Spinal cord (tissue), 10 donors: ENCODE measurements around the gene OR4F6. TPM values are rescaled to one million over a fixed set of nuclear protein-coding genes. Genes with fewer than 3 reads are reported as not detected.
A peak's percentile ranks its signal among the peaks of the same experiment; 100 is the strongest.

Experiments used
- DNase-seq, 6 donors: peaks; one replicate each; pipeline versions ENCODE4 v3.0.0 to v3.0.0-alpha.2; 2013 to 2015; ENCODE audit warnings: low spot score in 6 of 6, low read depth in 4 of 6
- H3K27ac ChIP-seq: one replicate; pipeline ENCODE4 v1.5.1; 2013; ENCODE audit warnings: low read depth, low read length, control low read depth
- H3K27me3 ChIP-seq: one replicate; pipeline ENCODE4 v1.6.1; 2013; ENCODE audit warnings: low read length; ENCODE audit not compliant: control insufficient read depth, insufficient read depth
- H3K36me3 ChIP-seq: one replicate; pipeline ENCODE4 v1.6.1; 2013; ENCODE audit warnings: low read length; ENCODE audit not compliant: control insufficient read depth, insufficient read depth
- H3K4me1 ChIP-seq: one replicate; pipeline ENCODE4 v1.6.1; 2013; ENCODE audit warnings: low read length; ENCODE audit not compliant: control insufficient read depth, insufficient read depth
- H3K4me3 ChIP-seq: one replicate; pipeline ENCODE4 v1.5.1; 2013; ENCODE audit warnings: low read depth, low read length, control low read depth
- H3K9me3 ChIP-seq: one replicate; pipeline ENCODE4 v1.6.1; 2013; ENCODE audit warnings: low read length; ENCODE audit not compliant: control insufficient read depth, insufficient read depth
- WGBS: methylation state at CpG from one replicate; pipeline ENCODE4 v1.1.5; 2013; ENCODE audit warnings: missing lambda C conversion rate; ENCODE audit not compliant: insufficient coverage; 5-methylcytosine and 5-hydroxymethylcytosine counted together
- polyA plus RNA-seq, 2 donors: library from polyadenylated mRNA; unstranded; fragments of 120-200 nt; gene quantifications; one replicate each; pipeline ENCODE4 v1.2.1, GENCODE V29; 2013; ENCODE audit not compliant: insufficient read length in 2 of 2
- small RNA-seq: library from RNA; depleted of rRNA; stranded (forward); fragments of <200 nt; gene quantifications from one replicate; pipeline ENCODE3, GENCODE V24; 2014; ENCODE audit warnings: low replicate concordance
- total RNA-seq, 2 donors: library from RNA; depleted of rRNA in 1 of 2; stranded (reverse); fragments of 120-200 nt in 1 of 2; fragments of >200 nt in 1 of 2; gene quantifications; one replicate each; pipeline versions ENCODE4 v1.2.3 to v1.2.4, GENCODE V29; 2013 to 2014
- donor health status: healthy.

The OR4F6 gene
- total and polyA plus RNA-seq, 4 donors, result not detected

DNA sequence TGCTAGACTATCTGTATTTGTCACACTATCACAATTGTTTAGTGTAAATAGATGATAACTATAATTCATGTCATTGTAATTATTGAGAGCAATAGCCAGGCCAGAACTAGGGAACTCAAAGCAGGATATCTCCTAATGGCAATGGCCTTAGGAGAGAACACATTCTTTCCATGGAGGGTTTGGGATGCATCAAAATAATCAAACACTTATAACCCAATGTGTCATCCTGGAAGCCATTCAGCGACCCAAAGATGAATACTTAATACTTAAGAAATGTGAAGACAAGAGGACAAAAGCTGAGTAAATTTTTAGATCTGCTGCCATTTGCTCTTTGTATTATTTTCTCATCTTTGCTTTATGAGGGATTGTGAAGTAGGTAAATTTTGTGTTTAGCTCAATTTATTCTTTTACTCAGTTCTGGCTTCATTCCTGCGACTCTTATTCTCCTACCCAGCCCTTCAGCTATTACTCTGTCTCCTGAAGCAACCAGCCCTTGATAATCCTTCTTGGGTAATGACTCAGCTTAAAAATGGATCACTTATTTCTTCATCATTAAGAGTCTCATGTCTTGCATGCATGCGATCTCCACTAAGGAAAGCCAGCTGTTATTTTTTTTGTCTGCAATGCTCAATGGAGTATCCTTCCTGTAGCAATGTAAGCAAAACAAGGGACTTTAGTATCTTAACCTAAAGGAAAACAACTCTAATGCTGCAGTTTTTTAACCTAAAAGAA lies 10.7 kb downstream of the OR4F6 start:
- Histone ChIP-seq H3K27me3 (peaks cover 2% of the 10 kb centered on the region), H3K9me3 (no peaks in the 10 kb centered on the region), H3K4me3 (no peak overlapping the region), H3K36me3 (no peaks in the 10 kb centered on the region), H3K4me1 (no peaks in the 10 kb centered on the region), H3K27ac (no peak overlapping the region)
- 43% methylated on average over 1 of the region's 3 CpGs for WGBS
- DNase-seq, result peak in 1 of 6 donors; percentile 10

DNA sequence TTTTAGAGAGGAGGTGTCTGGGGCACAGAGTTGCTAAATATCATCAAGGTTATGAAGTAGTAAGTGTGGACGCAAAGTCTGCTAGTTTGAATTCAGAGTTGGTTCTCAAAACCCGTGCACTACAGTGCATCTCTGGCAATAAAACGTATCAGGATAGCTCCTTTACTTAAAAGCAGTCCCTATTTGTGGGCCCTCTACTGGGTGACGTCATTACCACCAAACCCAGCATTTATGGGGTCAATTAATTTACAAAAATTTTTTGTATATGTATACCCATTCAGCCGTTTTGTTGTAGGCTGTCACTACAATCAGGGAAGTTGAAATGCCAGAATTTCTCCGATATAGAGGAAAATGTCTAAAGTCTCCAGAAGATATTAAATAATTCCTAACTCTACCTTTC lies 17.5 kb downstream of the OR4F6 start:
- Histone ChIP-seq H3K36me3 (no peaks in the 10 kb centered on the region), H3K4me1 (no peaks in the 10 kb centered on the region), H3K27me3 (peaks cover 1% of the 10 kb centered on the region), H3K27ac (no peak overlapping the region), H3K9me3 (no peaks in the 10 kb centered on the region), H3K4me3 (no peak overlapping the region)
- DNase-seq, result no peak
- WGBS, result 81% methylated on average over 2 of the region's 6 CpGs

DNA sequence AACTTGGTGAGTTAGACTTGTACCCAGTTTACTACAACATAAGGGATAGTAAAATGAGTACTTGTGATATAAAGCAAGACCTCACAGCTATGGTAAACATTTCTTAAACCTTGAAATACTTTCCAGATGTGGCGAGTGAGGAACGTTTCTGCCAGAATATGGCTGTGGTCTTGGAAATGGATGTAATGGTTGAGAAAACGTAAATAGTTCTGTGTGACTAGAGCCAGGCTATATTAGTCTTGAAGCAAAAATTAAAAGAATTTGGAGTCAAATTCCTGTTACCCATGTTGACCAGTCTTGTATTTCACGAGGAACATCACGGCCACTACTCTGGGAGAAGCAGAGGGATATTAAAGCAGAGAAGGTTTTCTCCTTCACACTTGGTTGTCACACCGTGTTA lies 23.9 kb downstream of the OR4F6 start:
- H3K4me1 ChIP-seq, result no peaks in the 10 kb centered on the region
- H3K9me3 ChIP-seq, result no peaks in the 10 kb centered on the region
- no peak overlapping the region for H3K27ac ChIP-seq
- no peak for DNase-seq
- H3K27me3 ChIP-seq, result no peaks in the 10 kb centered on the region
- H3K4me3 ChIP-seq, result no peak overlapping the region
- WGBS, result 77% methylated on average over 3 of the region's 6 CpGs
- no peaks in the 10 kb centered on the region for H3K36me3 ChIP-seq

DNA sequence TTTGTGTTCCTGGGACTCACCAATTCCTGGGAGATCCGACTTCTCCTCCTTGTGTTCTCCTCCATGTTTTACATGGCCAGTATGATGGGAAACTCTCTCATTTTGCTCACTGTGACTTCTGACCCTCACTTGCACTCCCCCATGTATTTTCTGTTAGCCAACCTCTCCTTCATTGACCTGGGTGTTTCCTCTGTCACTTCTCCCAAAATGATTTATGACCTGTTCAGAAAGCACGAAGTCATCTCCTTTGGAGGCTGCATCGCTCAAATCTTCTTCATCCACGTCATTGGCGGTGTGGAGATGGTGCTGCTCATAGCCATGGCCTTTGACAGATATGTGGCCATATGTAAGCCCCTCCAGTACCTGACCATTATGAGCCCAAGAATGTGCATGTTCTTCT lies 25.5 kb downstream of the OR4F6 start:
- WGBS, result 89% methylated on average over 5 of the region's 5 CpGs
- H3K9me3 ChIP-seq, result no peaks in the 10 kb centered on the region
- H3K27me3 ChIP-seq, result no peaks in the 10 kb centered on the region
- H3K27ac ChIP-seq, result no peak overlapping the region
- H3K36me3 ChIP-seq, result no peaks in the 10 kb centered on the region
- H3K4me1 ChIP-seq, result no peaks in the 10 kb centered on the region
- H3K4me3 ChIP-seq, result no peak overlapping the region
- no peak for DNase-seq

DNA sequence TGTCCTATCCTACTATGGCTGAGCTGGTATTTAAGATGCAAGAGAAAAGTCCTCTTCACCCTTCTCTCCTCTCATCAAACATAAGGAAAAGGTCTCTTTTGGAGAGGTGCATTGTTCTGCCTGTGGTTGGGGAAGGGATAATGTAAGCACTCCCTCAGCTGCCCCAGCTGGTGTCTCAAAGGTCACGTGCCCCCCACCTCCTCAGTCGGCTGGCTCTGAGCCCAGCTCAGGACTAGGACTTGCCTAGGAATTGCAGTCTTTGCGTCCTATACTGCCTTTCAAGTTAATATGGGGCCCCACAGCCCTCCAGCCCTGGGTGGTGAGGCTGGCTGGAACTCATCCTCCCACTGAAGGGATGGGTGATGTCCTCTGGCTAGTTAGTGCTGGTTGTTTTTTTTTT lies 38.3 kb downstream of the OR4F6 start:
- Histone ChIP-seq H3K9me3 (no peaks in the 10 kb centered on the region), H3K4me1 (no peaks in the 10 kb centered on the region), H3K4me3 (no peak overlapping the region), H3K36me3 (no peaks in the 10 kb centered on the region), H3K27me3 (no peaks in the 10 kb centered on the region), H3K27ac (no peak overlapping the region)
- 75% methylated on average over 2 of the region's 3 CpGs for WGBS
- DNase-seq, result no peak

DNA sequence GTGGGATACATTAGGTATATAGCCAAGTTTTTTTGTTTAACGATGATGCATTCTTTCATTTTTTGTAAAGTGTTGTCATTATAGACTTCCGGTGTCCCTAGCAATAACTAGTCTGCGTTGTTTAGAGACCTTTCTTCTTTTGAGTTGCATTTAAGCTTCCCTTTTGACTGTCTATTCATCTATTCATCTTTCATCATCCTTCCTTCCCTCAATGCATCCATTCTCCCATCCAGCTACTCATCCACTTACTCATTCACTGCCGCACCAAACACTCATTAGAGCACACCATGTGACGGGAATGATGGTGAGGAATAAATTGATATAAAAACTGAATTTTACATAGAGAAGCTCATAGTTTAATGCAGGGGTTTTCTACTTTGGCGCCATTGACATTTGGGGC lies 41.6 kb downstream of the OR4F6 start:
- no peaks in the 10 kb centered on the region for H3K9me3 ChIP-seq
- no peak overlapping the region for H3K4me3 ChIP-seq
- peak in 2 of 6 donors; percentile 1 to 2 for DNase-seq
- no peaks in the 10 kb centered on the region for H3K4me1 ChIP-seq
- H3K36me3 ChIP-seq, result no peaks in the 10 kb centered on the region
- no CpG with 5 or more reads among the region's 6 CpGs for WGBS
- H3K27me3 ChIP-seq, result no peaks in the 10 kb centered on the region
- no peak overlapping the region for H3K27ac ChIP-seq

DNA sequence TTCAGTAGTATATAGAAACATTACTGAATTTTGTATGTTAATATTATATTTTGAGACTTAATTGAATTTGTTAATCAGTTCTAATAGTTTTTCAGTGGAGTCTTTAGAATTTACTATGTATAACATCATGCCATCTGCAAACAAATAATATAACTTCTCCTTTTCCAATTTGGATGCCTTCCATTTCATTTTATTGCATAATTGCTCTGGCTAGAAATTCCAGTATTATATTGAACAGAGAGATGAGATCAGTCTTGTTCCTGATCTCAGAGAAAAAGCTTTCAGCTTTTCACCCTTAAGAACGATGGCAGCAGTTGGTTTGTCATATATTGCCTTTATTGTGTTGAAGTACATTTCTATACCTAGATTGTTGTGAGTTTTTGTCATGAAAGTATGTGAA lies 49.0 kb downstream of the OR4F6 start:
- Histone ChIP-seq H3K4me3 (no peak overlapping the region), H3K9me3 (no peaks in the 10 kb centered on the region), H3K4me1 (no peaks in the 10 kb centered on the region), H3K27ac (no peak overlapping the region), H3K36me3 (no peaks in the 10 kb centered on the region), H3K27me3 (no peaks in the 10 kb centered on the region)
- peak in 1 of 6 donors; percentile 24 for DNase-seq
- WGBS, result no CpG with 5 or more reads among the region's 1 CpG

Small RNA genes within 50 kb of the gene (small RNA-seq; reads per million reads assigned to genes)
- not detected for gene RN7SL209P

Other genes starting within 250 kb of the OR4F6 start
- gene TM2D3, start 151.1 kb upstream of the OR4F6 start, total RNA-seq, result 10 to 100 TPM; 61.6 to 95.5 TPM
- gene TM2D3, start 151.1 kb upstream of the OR4F6 start, polyA plus RNA-seq, result 100 to 1,000 TPM; 102 to 124 TPM
- gene TARS3, start 79.0 kb upstream of the OR4F6 start, total RNA-seq, result 10 to 100 TPM; 26.0 to 38.7 TPM
- gene TARS3, start 79.0 kb upstream of the OR4F6 start, polyA plus RNA-seq, result 10 to 100 TPM; 29.5 to 33.4 TPM
- gene OR4F15, start 8.7 kb downstream of the OR4F6 start, total RNA-seq, result not detected
- not detected for gene OR4F15, start 8.7 kb downstream of the OR4F6 start, polyA plus RNA-seq